Measurements from ENCODE around the gene LRP2.

Gene LRP2

GRCh38 chr2:169221745-169222369 lies 140.5 kb downstream of the LRP2 start:
- TF ChIP-seq RAD21 (IDR thresholded peaks at IDR 0.05; ENCODE audit: low read depth): peak; percentile 63
- no peak for TF ChIP-seq NFIC (IDR thresholded peaks at IDR 0.05)
- no peak for TF ChIP-seq TCF12 (IDR thresholded peaks at IDR 0.05; ENCODE audit: low read depth)
- TF ChIP-seq CEBPB (IDR thresholded peaks at IDR 0.05): no peak

- TF ChIP-seq ZBTB7A (IDR thresholded peaks at IDR 0.05; ENCODE audit: low read depth): no peak
- no peak for TF ChIP-seq CEBPB (IDR thresholded peaks at IDR 0.05)
- no peak for TF ChIP-seq YY1 (IDR thresholded peaks at IDR 0.05; ENCODE audit: low read depth)
- no peak for TF ChIP-seq EP300 (IDR thresholded peaks at IDR 0.05; ENCODE audit: borderline replicate concordance)
- TF ChIP-seq FOXM1 (IDR thresholded peaks at IDR 0.05; ENCODE audit: borderline replicate concordance, low read depth): no peak
- TF ChIP-seq CREB1 (IDR thresholded peaks at IDR 0.05; ENCODE audit: low read depth): no peak
- TF ChIP-seq TAF1 (IDR thresholded peaks at IDR 0.05; ENCODE audit: low read depth): no peak
- TF ChIP-seq MAX (IDR thresholded peaks at IDR 0.05): no peak
- no peak for TF ChIP-seq TCF12 (IDR thresholded peaks at IDR 0.05; ENCODE audit: low read depth)
- TF ChIP-seq USF1 (IDR thresholded peaks at IDR 0.05): no peak
- TF ChIP-seq NFIC (IDR thresholded peaks at IDR 0.05): no peak
- TF ChIP-seq REST (IDR thresholded peaks at IDR 0.05; ENCODE audit: low read depth): no peak
- TF ChIP-seq RAD21 (IDR thresholded peaks at IDR 0.05; ENCODE audit: low read depth): no peak
- no peak for TF ChIP-seq EGR1 (IDR thresholded peaks at IDR 0.05)
- no peak for TF ChIP-seq TEAD4 (IDR thresholded peaks at IDR 0.05)
These were observed 151.4 kb downstream of the LRP2 start for GRCh38 chr2:169210917-169211316.

GRCh38 chr2:169208026-169208425 lies 154.3 kb downstream of the LRP2 start:
- TF ChIP-seq TEAD4 (IDR thresholded peaks at IDR 0.05): no peak
- no peak for TF ChIP-seq CEBPB (IDR thresholded peaks at IDR 0.05)
- no peak for TF ChIP-seq REST (IDR thresholded peaks at IDR 0.05; ENCODE audit: low read depth)
- no peak for TF ChIP-seq TCF12 (IDR thresholded peaks at IDR 0.05; ENCODE audit: low read depth)
- no peak for TF ChIP-seq RAD21 (IDR thresholded peaks at IDR 0.05; ENCODE audit: low read depth)
- no peak for TF ChIP-seq EP300 (IDR thresholded peaks at IDR 0.05; ENCODE audit: borderline replicate concordance)
- no peak for TF ChIP-seq TAF1 (IDR thresholded peaks at IDR 0.05; ENCODE audit: low read depth)
- no peak for TF ChIP-seq USF1 (IDR thresholded peaks at IDR 0.05)
- no peak for TF ChIP-seq MAX (IDR thresholded peaks at IDR 0.05)
- TF ChIP-seq CREB1 (IDR thresholded peaks at IDR 0.05; ENCODE audit: low read depth): no peak
- TF ChIP-seq EGR1 (IDR thresholded peaks at IDR 0.05): no peak
- TF ChIP-seq FOXM1 (IDR thresholded peaks at IDR 0.05; ENCODE audit: borderline replicate concordance, low read depth): no peak
- no peak for TF ChIP-seq NFIC (IDR thresholded peaks at IDR 0.05)

- TF ChIP-seq CEBPB (IDR thresholded peaks at IDR 0.05) (no peak), RAD21 (IDR thresholded peaks at IDR 0.05; ENCODE audit: low read depth) (no peak)
These were observed 157.2 kb downstream of the LRP2 start for GRCh38 chr2:169205176-169205575.

- TF ChIP-seq EGR1 (IDR thresholded peaks at IDR 0.05): no peak
- TF ChIP-seq ZBTB7A (IDR thresholded peaks at IDR 0.05; ENCODE audit: low read depth): no peak
- no peak for TF ChIP-seq CREB1 (IDR thresholded peaks at IDR 0.05; ENCODE audit: low read depth)
- TF ChIP-seq RAD21 (IDR thresholded peaks at IDR 0.05; ENCODE audit: low read depth): no peak
- no peak for TF ChIP-seq TEAD4 (IDR thresholded peaks at IDR 0.05)
- TF ChIP-seq REST (IDR thresholded peaks at IDR 0.05; ENCODE audit: low read depth): no peak
- no peak for TF ChIP-seq TCF12 (IDR thresholded peaks at IDR 0.05; ENCODE audit: low read depth)
- no peak for TF ChIP-seq EP300 (IDR thresholded peaks at IDR 0.05; ENCODE audit: borderline replicate concordance)
- no peak for TF ChIP-seq YY1 (IDR thresholded peaks at IDR 0.05; ENCODE audit: low read depth)
- TF ChIP-seq FOXM1 (IDR thresholded peaks at IDR 0.05; ENCODE audit: borderline replicate concordance, low read depth): no peak
- TF ChIP-seq NFIC (IDR thresholded peaks at IDR 0.05): no peak
- TF ChIP-seq CEBPB (IDR thresholded peaks at IDR 0.05): no peak
- TF ChIP-seq MAX (IDR thresholded peaks at IDR 0.05): no peak
These were observed 158.4 kb downstream of the LRP2 start for GRCh38 chr2:169203952-169204351.

Data from Ishikawa (cell line).